HG02678 (cell line): ENCODE data around the gene PLOD3.

Experiments used
- ATAC-seq: cut with Tn5 transposase; IDR thresholded peaks from one replicate; pipeline ENCODE4 v1.9.1; 2021; ENCODE audit warnings: mild to moderate bottlenecking, moderate library complexity; ENCODE audit not compliant: unreplicated experiment

Gene PLOD3

DNA sequence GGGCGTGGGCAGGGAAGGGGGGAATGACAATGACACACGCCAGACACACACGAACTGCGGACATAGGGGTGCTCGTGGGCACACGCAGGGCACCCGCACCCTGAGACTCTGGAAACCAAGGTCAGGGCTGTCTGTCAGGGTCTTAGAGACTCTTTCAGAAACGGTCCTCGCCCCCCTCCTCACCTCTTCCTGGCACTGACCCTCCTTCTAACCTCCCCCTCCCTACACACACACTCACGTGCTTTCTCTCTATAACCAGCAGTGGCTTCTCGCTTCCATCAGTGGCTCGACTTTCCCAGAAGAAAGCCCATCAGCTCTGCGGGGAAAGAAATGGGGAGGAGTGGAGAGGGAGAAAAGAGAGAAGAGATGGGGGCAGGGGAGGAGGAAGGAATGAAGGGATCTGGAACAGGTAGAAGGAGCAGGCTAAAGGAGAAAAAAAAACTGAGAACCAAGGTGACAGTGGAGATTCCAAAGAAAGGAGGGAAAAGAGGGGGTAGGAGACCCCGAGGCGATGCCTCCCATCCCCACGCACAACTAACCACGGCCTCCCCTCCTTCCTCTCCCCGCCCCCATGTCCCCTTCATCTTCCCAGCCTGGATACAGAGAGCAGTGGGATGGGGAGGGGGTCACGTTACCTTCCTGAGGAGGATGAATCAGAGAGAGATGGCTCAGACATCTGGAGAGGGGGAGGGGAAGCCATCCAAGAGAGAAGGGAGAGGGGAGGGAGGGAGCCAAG is 50.3 kb downstream of the PLOD3 start:
- no peak for ATAC-seq

DNA sequence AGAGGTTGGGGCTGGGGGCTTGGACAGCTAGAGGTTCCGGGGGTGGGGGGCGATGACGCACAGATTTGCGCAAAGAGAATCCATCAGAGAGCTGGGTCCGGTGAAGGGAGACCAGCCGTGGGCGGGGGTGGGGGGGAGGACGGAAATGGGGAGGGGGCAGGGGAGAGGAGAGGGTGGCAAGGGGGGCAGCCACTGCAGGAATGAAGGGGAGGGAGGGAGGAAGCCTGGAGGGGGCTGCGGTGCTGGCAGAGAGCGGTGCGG is 50.8 kb downstream of the PLOD3 start:
- no peak for ATAC-seq

DNA sequence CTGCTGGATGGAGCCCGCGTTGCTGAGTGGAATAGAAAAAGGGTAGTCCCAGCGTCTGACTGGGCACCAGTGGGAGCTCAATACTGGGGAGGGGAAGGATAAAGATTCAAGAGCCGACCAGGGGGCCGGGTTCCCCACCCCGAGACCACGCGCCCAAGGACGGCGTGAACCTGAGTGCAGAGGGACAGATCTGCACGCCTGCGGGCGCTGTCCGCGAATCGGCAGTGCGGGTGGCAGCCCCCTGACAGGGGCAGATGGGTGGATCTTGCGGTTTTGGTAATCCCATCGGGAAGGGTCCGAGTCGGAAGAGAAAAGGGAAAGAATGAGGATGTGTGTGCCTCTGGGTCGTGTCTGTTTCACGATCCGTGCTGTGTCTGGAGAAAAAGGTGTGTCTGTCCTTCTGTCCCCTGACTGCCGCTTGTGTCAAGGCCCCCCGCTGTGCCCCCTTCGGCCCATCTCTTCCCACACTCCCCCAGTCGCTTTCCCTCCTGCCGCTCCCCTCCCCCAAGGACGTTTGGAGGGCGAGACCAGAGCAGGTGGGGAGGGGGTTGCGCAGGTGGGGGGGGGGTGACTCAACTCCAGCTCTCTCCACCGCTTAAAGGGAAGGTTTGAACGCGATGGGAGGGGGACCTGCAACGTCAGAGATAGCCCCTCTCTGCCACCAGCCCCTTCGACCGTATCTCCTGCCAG is 51.3 kb downstream of the PLOD3 start:
- no peak for ATAC-seq

DNA sequence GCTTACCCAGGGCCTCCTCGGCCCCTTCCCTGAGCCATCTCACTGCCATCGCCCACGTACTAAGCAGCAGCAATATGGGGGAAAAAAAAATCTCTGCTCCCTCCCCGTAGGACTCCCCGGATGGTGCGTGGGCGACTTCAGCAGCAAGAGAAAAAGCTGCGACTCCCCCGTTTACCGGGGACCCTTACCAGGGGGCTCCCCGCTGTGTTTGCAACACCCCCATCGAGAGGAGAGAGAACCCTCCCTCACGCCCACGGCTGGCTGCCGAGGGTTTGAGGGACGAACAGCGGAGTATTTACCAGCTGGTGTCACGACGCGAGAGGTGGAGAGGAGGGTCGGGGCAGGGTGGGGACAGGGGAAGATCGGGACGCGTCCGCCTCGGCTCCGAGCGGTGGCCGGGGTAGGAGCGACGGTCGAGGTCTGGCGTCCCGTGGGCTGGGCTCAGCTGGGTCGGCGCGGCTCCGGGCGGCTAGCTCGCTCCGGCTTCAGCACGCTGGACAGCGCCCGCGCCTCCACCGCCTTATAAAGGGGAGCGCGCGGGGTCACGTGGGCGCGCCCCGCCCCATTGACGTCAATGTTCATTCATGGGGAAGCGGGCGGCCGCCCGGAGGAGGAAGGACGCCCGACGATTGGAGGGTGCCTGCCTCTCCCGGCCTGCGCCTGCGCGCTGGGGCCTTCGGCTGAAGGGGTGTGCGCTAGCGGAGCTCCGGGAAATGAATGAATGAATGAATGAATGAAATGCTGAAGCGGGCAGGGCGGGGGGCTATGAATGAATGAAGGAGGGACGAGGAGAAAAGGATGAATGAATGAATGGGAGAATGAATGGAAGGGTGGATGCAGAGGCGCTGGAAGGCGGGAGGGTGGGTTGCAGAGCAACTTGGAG is 52.1 kb downstream of the PLOD3 start, which contains the start of gene VGF:
VGF (minus strand) TSS at position 495 of the 883 bp plus-strand sequence. CDS start 726 bp downstream, outside the sequence.
- peak; percentile 73 for ATAC-seq

DNA sequence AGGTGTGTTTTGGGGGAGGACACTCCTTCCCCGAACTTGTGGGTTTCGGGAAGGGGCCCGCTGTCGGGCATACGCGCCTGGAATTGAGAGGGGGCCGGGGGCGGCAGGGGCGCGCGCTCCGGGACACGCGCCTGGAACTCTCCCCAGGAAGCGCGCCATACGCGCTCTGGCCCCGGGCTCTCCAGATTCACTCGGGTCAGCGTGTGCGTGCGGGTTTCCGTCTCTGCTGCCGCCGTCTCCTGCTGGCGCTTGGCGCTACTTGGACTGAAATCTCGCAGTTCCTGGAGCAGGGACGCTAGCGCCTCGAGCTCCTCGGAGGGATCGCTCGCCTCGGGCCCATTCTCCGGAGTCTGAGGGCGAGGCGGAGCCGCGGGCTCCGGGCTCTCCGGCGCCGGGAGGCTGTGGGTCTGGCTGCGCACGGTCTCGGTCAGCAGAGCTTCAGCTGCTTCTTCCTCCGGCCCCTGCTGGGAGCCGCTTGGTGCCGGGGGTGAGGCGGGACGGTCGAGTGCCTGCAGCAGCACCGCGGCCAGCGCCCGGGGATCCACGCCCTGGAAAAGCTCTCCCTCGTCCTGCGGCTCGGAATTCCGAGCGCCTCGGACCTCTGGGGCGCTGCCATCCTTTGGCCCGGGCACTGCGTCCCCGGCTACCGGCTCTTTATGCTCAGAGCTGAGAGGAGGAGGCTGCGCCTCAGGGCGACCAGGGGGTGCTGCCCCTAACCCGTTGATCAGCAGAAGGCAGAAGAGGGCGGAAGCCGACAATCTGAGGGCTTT is 53.1 kb downstream of the PLOD3 start:
- no peak for ATAC-seq

DNA sequence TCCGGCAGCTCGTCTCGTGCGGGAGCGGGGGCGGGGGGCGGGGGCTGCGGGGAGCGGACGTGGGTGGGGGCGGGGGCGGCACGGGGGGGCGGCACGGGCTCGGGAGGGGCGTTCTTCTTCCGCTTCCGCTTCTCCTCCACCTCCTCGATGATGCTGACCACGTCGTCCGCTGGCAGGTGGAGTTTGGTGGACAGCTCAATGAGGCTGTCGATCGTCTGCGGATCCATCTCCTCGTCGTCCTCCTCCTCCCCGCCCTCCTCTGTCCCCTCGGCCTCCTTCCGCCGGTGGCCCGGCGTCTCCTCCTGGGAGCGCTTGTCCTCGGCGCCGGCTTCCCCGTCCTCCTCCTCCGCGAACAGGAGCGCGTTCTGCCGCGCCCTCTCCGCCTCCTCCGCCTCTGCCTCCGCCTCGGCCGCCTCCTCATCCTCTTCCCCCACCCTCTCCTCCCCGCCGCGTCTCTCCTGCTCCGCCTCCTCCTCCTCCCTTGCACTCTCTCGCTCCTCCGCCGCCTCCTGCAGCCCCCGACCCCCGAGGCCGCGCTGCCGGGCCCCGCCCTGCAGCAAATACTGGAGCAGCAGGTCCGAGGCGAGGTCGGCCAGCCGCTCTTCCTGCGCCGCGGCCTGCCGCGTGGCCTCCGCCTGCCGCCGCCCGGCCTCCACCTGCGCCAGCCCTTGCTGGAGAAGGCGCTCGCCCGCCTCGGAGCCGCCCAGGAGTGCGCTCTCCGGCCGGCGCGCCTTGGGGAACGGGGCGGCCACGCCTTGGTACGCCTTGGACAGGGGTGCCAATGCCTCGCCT is 53.9 kb downstream of the PLOD3 start:
- no peak for ATAC-seq

DNA sequence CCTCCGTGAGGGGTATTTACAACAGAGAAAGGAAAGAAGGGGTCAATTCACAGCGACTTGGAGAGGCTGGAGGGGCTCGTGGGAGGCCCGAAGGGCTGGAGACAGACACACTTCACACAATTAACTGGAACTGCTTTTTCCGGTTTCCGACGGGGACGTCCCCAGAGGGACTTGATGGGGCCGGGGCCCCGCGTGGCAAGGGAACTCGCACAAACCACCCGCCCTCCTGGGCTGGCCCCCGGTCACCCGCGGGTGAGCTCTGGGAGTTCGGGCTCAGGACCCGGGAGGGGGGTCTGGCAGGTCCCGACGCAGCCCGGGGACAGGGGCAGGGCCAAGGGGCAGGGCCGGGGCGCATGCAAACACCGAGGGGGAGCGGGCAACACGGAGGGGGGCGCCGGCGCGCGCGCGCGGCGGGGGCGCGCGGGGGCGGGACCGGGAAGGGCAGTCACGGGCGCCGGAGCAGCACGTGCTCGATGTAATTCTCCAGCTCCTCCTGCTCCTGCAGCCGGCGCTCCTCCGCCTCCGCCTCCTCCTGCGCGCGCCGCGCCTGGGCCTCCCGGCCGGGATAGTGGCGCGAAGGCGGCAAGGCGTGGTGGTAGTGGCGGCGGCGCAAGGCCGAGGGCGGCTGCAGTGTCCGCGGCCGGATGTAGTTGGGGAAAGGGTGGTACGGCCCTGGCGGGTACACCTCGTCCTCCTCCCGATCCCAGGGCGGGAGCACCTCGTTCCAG is 54.7 kb downstream of the PLOD3 start:
- no peak for ATAC-seq

DNA sequence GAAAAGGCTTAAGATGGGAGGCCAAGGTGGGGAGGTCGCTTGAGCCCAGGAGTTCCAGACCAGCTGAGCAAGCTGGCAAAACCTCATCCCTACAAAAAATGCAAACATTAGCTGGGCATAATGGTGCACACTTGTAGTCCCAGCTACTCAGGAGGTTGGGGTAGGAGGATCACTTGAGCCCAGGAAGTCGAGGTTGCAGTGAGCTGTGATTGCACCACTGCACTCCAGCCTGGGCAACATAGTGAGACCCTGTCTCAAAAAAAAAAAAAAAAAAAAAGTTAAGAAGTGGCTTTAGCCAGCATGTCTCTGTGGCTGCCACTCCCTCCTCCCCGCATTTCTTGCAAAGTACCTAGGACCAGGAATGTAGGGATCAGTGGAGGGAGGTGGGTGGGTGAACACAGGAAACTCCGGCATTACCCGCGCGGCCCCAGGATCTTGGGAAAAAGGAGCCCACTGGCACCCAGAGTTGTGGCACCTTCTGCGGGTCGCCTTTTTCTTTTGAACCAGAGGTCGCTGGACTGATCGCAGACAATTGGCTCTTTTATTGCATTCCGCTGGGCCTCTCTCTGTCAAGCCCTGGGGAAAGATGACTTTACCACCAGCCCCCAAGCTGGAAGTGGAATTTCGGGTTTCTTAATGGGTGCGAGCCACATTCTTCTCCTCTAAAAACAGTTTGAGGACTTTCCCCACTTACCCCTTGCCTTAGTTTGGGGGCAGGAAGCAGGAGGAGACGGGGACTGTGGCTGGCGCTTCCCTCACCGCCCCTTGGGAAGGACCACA is 55.5 kb downstream of the PLOD3 start:
- ATAC-seq, result no peak

DNA sequence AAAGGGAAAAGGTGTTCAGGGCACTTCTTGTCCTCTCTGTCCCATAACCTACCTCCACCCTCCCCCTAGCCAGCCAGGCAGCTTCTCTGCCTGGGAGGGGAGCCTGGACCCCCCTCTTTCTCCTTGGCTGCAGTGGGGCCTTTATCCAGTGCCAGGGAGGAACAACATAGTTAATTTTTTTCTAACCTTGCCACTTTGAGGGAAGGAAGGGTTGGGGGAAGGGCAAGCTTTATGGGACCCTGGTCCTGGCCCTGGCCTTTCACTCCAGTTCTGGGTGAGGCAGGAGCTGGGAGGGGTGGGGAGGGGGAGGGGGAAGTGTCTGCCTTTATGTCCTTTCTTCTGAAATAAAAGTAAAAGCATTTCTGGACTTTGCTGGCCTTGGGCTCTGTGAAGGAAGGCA is 56.5 kb downstream of the PLOD3 start:
- ATAC-seq, result no peak

DNA sequence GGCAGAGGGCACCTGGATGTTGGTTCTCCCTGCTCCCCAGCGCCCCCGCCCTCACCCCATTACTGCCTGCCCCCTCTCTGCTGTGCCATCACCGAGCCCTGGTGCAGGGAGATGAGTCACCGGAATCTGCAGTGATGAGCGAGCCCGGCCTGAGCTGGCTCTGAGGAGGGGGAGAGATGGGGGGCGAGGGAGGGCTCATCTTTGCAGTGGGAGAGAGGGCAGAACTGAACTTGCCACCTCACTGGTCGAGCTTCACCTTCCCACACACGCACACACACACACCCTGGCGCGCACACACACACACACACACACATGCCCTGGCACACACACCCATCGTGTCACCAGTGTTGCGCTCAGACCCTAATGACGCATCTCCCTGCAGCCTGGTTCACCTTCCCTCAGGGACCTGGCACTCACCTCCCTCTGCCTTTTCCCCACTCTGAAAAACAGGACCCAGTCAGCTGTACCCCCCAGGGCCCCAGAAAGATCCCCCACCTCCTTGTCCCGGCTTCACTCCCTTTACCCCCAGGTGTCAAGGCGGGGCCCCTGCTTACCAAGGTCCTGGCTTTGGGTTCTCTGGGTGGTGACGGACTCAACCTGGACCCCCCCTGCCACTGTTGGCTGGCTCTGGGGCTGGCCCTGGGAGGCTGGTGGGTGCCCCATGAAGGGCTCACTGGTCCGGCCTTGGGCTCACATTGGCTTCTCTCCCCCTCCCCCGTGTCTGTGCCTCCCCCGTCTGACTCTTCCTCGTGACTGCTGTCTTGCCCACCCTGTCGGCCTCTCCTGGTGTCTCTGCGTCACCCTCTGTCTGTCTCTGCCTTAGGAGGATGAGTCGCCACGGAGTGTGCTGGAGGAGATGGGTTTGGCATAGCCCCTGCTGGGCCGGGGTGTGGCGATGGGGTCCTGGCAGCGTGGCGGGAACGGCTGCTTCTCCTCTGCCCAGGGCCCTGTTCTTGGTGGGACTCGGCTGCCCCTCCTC is 57.4 kb downstream of the PLOD3 start:
- no peak for ATAC-seq

DNA sequence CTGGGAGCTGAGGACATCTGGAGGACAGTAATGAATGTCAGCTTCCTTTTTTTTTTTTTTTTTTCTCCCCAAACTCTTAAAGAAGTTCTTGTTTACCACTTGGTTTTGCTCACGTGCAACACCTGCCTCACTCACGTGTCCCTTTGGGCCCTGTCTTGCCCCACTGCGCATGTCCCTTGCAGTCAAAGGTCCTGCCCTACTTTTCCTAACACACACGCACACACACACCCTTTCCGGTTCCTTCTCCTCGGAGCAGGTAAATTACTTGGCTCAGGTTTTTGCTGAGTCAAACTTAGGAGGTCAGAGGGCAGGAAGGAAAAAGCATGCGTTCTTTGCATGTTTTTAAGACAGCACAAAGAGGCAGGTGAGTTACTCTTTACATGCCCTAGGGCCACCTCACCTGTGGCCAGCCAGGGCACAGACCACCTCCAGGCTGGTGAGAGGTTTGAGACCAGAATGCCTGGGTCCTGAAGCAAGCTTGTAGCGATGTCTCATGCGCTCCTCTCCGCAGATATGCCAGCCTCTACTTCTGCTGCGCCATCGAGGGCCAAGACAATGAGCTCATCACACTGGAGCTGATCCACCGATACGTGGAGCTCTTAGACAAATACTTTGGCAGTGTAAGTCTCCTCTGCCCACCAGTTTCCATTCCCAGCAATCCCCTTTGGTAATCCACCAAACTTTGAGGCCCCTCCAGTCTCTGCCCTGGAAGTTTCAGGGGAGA is 60.4 kb downstream of the PLOD3 start:
- no peak for ATAC-seq

DNA sequence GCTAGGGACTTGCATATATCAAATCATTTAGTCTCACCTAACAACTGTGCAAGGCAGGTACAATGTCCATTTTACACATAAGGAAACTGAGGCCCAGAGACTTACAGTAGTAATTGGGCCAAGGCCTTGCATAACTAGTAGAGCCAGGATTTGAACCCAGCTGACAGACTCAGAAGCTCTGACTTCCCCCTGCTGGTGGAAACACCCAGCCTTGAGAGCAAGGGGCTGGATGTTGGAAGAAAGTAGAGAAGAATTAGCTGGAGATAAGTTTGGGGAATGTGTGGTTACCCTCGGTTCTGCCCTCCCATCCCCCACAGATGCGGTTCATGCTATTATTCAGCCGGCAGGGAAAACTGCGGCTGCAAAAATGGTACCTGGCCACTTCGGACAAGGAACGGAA is 61.1 kb downstream of the PLOD3 start:
- no peak for ATAC-seq
